H1 (cell line): ENCODE results near the gene CAMTA1. TPM values are rescaled to one million over a fixed set of nuclear protein-coding genes. Genes with fewer than 3 reads are reported as not detected.

Experiments used
- CBX5 ChIP-seq: fragments of 300-800, 300-1000 bp; sonication (generic); IDR thresholded peaks from 2 replicates; pipeline ENCODE4 v1.7.1; 2016; ENCODE audit warnings: antibody characterized with exemption, low read length, low read depth
- CTCF ChIP-seq, 3 experiments: IDR thresholded peaks; 1 replicate in 2 of 3; 2 replicates in 1 of 3; pipeline versions ENCODE4 v1.5.1 to v1.6.1; 2011; ENCODE audit warnings: low read length in 3 of 3, mild to moderate bottlenecking in 3 of 3, inconsistent platforms in 2 of 3, low read depth in 1 of 3, moderate library complexity in 1 of 3; ENCODE audit not compliant: insufficient read depth in 1 of 3; ENCODE audit errors: control extremely low read depth in 1 of 3
- JUND ChIP-seq: IDR thresholded peaks from 2 replicates; pipeline ENCODE4 v1.6.1; 2011; ENCODE audit warnings: mild to moderate bottlenecking, improper control_type of control experiment, low read length
- KDM5A ChIP-seq: fragments of 200-600 bp; IDR thresholded peaks from 2 replicates; pipeline ENCODE4 v1.7.1; 2012; ENCODE audit warnings: mild to moderate bottlenecking, low read length, inconsistent platforms, mixed read lengths
- POU5F1 ChIP-seq: IDR thresholded peaks from 2 replicates; pipeline ENCODE4 v1.6.1; 2011; ENCODE audit warnings: low read depth, mild to moderate bottlenecking, low read length, moderate library complexity
- RBBP5 ChIP-seq: IDR thresholded peaks from 2 replicates; pipeline ENCODE4 v1.7.1; 2012; ENCODE audit warnings: low read depth, mild to moderate bottlenecking, inconsistent platforms, low read length, moderate library complexity, borderline replicate concordance
- SRF ChIP-seq: IDR thresholded peaks from 2 replicates; pipeline ENCODE4 v1.6.1; 2011; ENCODE audit warnings: mild to moderate bottlenecking, low read depth, low read length, moderate library complexity
- USF2 ChIP-seq: IDR thresholded peaks from 2 replicates; pipeline ENCODE4 v1.6.1; 2011; ENCODE audit warnings: low read length, improper control_type of control experiment
- polyA plus RNA-seq, 7 experiments: library from polyadenylated mRNA; depleted of rRNA in 3 of 7; stranded (reverse) in 5 of 7; unstranded in 2 of 7; fragments of >200 nt in 5 of 7; fragments of 200-250 nt in 2 of 7; gene quantifications; 1 replicate in 5 of 7; 2 replicates in 1 of 7; 4 replicates in 1 of 7; pipeline versions ENCODE4 v1.2.1 to v1.2.3, GENCODE V29; 2011 to 2013; ENCODE audit warnings: missing spikeins in 2 of 7, mixed read lengths in 2 of 7
- total RNA-seq: library from RNA; stranded (reverse); fragmentation: NEBNext Ultra II Directional; extraction: Animal tissue kit (Norgen Biotek cat#: 25700); gene quantifications from 2 replicates; pipeline ENCODE4 v1.2.1, GENCODE V29; 2021
- TF ChIP-seq, protein P1 (sequence below): fragments of 300-600 bp; sonication (generic); IDR thresholded peaks from 2 replicates; pipeline ENCODE4 v1.7.1; 2012; ENCODE audit warnings: low read length, moderate library complexity, mild to moderate bottlenecking, inconsistent platforms; ENCODE audit not compliant: insufficient replicate concordance

CAMTA1 gene
- total and polyA plus RNA-seq, 2 of the 8 experiments (the other 6 are each of a cell fraction or from before 2014, with no cell fraction given) = 65.0 to 119 TPM

DNA sequence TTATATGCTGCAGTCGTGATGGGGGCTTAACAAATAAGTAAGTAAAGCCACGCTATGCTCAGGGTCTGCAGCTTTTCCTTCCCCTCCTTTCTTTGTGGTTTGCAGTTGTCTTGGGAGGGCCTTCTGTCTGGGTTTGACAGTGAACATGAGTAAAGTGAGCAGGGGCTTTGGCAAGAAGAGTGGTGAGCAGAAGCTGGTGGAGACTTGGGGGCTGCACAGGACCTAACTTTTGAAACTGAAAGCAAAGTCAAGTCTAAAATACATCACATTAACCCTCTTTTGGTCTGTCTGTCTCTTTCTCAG, 617.2 kb downstream of the CAMTA1 start (continued):
- TF ChIP-seq, protein P1, sequence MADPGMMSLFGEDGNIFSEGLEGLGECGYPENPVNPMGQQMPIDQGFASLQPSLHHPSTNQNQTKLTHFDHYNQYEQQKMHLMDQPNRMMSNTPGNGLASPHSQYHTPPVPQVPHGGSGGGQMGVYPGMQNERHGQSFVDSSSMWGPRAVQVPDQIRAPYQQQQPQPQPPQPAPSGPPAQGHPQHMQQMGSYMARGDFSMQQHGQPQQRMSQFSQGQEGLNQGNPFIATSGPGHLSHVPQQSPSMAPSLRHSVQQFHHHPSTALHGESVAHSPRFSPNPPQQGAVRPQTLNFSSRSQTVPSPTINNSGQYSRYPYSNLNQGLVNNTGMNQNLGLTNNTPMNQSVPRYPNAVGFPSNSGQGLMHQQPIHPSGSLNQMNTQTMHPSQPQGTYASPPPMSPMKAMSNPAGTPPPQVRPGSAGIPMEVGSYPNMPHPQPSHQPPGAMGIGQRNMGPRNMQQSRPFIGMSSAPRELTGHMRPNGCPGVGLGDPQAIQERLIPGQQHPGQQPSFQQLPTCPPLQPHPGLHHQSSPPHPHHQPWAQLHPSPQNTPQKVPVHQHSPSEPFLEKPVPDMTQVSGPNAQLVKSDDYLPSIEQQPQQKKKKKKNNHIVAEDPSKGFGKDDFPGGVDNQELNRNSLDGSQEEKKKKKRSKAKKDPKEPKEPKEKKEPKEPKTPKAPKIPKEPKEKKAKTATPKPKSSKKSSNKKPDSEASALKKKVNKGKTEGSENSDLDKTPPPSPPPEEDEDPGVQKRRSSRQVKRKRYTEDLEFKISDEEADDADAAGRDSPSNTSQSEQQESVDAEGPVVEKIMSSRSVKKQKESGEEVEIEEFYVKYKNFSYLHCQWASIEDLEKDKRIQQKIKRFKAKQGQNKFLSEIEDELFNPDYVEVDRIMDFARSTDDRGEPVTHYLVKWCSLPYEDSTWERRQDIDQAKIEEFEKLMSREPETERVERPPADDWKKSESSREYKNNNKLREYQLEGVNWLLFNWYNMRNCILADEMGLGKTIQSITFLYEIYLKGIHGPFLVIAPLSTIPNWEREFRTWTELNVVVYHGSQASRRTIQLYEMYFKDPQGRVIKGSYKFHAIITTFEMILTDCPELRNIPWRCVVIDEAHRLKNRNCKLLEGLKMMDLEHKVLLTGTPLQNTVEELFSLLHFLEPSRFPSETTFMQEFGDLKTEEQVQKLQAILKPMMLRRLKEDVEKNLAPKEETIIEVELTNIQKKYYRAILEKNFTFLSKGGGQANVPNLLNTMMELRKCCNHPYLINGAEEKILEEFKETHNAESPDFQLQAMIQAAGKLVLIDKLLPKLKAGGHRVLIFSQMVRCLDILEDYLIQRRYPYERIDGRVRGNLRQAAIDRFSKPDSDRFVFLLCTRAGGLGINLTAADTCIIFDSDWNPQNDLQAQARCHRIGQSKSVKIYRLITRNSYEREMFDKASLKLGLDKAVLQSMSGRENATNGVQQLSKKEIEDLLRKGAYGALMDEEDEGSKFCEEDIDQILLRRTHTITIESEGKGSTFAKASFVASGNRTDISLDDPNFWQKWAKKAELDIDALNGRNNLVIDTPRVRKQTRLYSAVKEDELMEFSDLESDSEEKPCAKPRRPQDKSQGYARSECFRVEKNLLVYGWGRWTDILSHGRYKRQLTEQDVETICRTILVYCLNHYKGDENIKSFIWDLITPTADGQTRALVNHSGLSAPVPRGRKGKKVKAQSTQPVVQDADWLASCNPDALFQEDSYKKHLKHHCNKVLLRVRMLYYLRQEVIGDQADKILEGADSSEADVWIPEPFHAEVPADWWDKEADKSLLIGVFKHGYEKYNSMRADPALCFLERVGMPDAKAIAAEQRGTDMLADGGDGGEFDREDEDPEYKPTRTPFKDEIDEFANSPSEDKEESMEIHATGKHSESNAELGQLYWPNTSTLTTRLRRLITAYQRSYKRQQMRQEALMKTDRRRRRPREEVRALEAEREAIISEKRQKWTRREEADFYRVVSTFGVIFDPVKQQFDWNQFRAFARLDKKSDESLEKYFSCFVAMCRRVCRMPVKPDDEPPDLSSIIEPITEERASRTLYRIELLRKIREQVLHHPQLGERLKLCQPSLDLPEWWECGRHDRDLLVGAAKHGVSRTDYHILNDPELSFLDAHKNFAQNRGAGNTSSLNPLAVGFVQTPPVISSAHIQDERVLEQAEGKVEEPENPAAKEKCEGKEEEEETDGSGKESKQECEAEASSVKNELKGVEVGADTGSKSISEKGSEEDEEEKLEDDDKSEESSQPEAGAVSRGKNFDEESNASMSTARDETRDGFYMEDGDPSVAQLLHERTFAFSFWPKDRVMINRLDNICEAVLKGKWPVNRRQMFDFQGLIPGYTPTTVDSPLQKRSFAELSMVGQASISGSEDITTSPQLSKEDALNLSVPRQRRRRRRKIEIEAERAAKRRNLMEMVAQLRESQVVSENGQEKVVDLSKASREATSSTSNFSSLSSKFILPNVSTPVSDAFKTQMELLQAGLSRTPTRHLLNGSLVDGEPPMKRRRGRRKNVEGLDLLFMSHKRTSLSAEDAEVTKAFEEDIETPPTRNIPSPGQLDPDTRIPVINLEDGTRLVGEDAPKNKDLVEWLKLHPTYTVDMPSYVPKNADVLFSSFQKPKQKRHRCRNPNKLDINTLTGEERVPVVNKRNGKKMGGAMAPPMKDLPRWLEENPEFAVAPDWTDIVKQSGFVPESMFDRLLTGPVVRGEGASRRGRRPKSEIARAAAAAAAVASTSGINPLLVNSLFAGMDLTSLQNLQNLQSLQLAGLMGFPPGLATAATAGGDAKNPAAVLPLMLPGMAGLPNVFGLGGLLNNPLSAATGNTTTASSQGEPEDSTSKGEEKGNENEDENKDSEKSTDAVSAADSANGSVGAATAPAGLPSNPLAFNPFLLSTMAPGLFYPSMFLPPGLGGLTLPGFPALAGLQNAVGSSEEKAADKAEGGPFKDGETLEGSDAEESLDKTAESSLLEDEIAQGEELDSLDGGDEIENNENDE = no peak
- no peak for TF ChIP-seq CTCF (IDR thresholded peaks at IDR 0.05; ENCODE audit: control extremely low read depth in 1 of 3, insufficient read depth in 1 of 3, low read depth in 1 of 3, low read length in 3 of 3)
- no peak for TF ChIP-seq KDM5A
- no peak for TF ChIP-seq JUND
- no peak for TF ChIP-seq RBBP5
- no peak for TF ChIP-seq CBX5
- no peak for TF ChIP-seq USF2
- no peak for TF ChIP-seq POU5F1
- no peak for TF ChIP-seq SRF
